AG04449 (cell line): Measurements from ENCODE around the gene SLF1.

Source experiments
- CTCF ChIA-PET: fragments of 350-600 bp; formaldehyde crosslinking; extraction: SDS; loops from one replicate; lab custom pipeline; 2021; ENCODE audit warnings: antibody characterized with exemption; lab: Yijun Ruan, JAX
- POLR2A ChIA-PET: fragments of 400-600, 350-600 bp; formaldehyde crosslinking; extraction: SDS; loops from one replicate; lab custom pipeline; 2020; ENCODE audit warnings: antibody characterized with exemption, inconsistent platforms; lab: Yijun Ruan, JAX
- DNase-seq: peaks from one replicate; pipeline ENCODE4 v3.0.0-alpha.2; 2010; ENCODE audit warnings: low read depth, low spot score
- H3K4me3 ChIP-seq: 2 replicates; pipeline ENCODE4 v1.5.1; 2011; ENCODE audit warnings: low read depth, mild to moderate bottlenecking, control low read depth, low read length
- CTCF ChIP-seq: IDR thresholded peaks from one replicate; pipeline ENCODE4 v1.5.1; 2011; ENCODE audit warnings: mild to moderate bottlenecking, moderate library complexity, low read length, control low read depth, inconsistent platforms; ENCODE audit not compliant: insufficient read depth; ENCODE audit errors: missing control alignments

SLF1 gene

DNA sequence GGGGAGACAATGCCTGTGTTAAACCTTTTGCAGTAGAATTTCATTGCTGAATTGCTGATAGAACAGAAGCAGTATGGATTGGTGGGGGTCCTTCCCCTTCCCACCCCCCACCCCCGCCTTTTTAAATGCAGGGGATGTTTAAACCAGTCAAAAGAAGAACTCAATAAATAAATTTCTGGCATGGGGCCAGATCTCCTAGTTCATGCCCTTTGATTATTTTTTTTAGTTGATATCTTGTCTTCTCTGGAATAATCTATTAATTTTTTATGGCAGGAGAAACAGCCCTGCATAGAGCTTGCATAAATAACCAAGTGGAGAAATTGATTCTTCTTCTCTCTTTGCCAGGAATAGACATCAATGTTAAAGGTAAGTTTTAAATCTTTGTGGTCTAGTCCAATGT, 72.8 kb downstream of the SLF1 start:
- H3K4me3 ChIP-seq: no peak overlapping the region
- ChIA-PET POLR2A (no interaction called here), CTCF (no interaction called here)
- DNase-seq: no peak
- no peak for TF ChIP-seq CTCF

DNA sequence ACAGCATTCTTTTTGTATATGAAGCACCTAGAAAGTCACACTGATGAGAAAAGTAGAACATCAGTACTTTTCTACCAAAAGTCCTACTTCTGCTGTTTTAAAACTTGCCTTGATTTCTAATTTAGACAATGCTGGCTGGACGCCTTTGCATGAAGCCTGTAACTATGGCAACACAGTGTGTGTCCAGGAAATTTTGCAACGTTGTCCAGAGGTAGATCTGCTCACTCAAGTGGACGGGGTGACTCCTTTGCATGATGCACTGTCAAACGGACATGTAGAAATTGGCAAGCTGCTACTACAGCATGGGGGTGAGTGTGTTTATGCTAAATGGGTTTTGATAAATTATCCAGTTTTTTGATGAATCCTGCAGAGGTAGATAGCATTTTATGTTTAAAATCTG, 73.5 kb downstream of the SLF1 start:
- POLR2A ChIA-PET: no interaction called here
- TF ChIP-seq CTCF: no peak
- DNase-seq: no peak
- CTCF ChIA-PET: interaction anchor here (0.8 to 1.6 kb wide), 2 partner anchors 167 to 1080 kb away, joined by 3 to 5 read pairs; no protein-coding TSS in a partner anchor
- H3K4me3 ChIP-seq: no peak overlapping the region

DNA sequence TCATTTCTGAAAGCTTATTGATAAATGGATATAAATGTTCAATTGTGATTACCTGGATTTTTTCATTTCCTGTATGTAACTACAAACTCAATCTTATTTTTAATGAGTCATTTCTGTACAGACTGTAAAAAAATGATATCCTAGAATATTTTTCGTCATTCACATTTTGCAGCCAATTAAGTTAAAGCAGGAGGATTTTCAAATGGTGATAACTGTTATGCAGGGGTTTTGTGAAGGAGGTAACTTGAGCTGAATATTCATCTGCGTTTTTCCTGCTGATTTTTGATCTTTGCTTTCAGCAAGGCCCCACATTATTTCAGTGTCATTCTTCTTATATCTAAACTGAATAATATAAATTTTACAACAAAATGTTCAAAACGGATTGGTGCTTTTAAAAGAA, 74.1 kb downstream of the SLF1 start:
- ChIA-PET CTCF (interaction anchor here (0.8 to 1.6 kb wide), 9 partner anchors 10 to 1085 kb away, joined by 3 to 5 read pairs (median 3); no protein-coding TSS in a partner anchor), POLR2A (no interaction called here)
- no peak for DNase-seq

DNA sequence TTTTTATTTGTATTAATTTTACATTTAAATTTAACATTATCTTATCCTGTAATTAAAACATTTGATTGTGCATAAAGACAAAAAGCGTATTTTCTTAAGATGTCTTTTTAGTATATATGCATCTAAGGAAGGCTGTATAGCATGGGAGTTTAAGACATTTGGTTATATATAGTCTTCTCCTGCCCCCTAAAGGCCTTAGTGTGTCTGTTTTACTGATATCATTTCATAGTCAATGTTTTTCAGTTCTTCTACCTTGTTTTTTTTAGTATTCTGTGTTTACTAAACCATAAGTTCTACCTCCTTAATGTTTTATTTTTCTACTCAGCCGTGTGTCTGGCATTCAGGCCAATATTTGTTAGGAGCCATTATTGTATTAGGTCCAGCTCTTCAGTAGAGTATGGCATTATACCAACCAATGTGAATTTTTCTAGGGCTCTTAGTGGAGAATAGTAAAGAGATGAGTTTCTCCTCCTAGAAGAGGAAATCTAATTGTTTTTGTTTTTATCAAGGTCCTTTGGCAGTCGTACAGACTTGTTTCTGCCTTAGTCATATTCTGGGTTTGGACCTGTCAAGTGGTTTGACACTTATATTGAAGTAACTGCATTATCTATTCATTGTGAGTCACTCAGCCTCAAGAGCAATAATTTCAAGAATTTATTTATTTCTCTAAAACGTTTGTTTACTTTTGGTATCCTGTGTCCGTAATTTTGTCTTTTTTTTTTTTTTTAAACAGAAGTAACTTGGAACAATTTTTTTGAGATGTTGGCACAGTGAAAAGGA, 74.8 kb downstream of the SLF1 start:
- CTCF ChIA-PET: interaction anchor here (0.8 to 1.6 kb wide), 9 partner anchors 11 to 1085 kb away, joined by 3 to 5 read pairs (median 3); no protein-coding TSS in a partner anchor

More for the DNA sequence above, 74.1 kb downstream of the SLF1 start:
- no peak overlapping the region for H3K4me3 ChIP-seq
- no peak for TF ChIP-seq CTCF

DNA sequence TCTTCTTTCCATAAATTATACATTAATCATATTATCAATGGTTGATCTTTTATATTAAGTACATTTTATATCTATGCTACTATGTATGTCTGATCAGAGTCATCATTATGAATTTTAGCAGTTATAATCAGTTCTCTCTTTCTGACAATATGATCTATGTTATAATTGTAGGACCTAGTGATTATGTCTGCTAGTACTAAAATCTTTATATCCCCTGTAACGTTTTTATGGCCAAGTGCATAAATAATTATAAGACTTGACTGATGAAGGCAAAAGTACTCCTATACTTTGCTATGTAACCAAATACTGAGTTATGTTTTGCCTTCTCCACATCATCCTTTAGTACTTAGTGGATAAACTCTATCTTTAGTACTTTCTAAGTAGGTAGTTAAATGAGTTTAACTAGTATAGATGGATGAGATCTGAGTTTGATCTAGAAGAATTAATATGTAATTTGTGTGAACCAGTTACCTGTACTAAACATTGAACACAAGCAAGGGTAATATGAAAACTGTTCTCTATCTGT, 75.4 kb downstream of the SLF1 start:
- ChIA-PET POLR2A (no interaction called here), CTCF (interaction anchor here (1.4 to 1.6 kb wide), 2 partner anchors 169 to 177 kb away, joined by 3 to 5 read pairs; no protein-coding TSS in a partner anchor)
- no peak for DNase-seq
- no peak overlapping the region for H3K4me3 ChIP-seq
- no peak for TF ChIP-seq CTCF

More for the DNA sequence above, 74.8 kb downstream of the SLF1 start:
- POLR2A ChIA-PET: no interaction called here
- no peak overlapping the region for H3K4me3 ChIP-seq
- TF ChIP-seq CTCF: no peak
- peak; percentile 70 for DNase-seq

GRCh38 chr5:94694671-94695070, 76.2 kb downstream of the SLF1 start:
- no peak for TF ChIP-seq CTCF
- POLR2A ChIA-PET: no interaction called here
- no peak overlapping the region for H3K4me3 ChIP-seq
- no peak for DNase-seq
- CTCF ChIA-PET: no interaction called here
